ENCODE data around the gene PTPRE. TPM values are rescaled to one million over a fixed set of nuclear protein-coding genes. Genes with fewer than 3 reads are reported as not detected.

PTPRE gene
- total RNA-seq, 1 experiment from 2014 or later, result 3.1 TPM

DNA sequence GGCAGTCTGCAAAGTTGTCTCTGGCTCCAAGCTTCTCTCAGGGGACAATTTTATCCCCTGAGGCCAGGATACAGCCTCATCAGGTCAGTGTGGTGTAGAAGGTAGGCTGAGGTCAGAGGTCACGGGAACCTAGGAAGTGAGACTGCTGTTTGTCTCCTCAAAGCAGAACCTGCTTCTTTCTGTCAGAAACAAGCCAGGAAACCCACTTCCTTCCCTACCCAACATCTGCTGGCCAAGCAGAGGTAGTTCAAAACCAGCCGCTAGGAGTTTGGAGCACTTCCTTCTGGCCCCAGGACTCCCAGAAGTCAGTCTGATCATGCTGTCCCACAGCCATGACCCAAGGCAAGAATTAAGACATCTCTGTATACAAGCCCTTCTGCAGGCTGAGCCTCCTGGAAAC lies 26.3 kb upstream of the PTPRE start:
- Mint-ChIP-seq H3K4me3 (no peak overlapping the region), H3K27ac (no peak overlapping the region), H3K36me3 (no peaks in the 10 kb centered on the region), H3K9me3 (no peaks in the 10 kb centered on the region), H3K27me3 (ENCODE audit: low read depth) (no peaks in the 10 kb centered on the region), H3K4me1 (0 out of 2 replicates have a peak, but pooled peaks cover 4% of the 10 kb centered on the region)
- CTCF ChIA-PET, result no interaction called here
- DNase-seq (ENCODE audit: low spot score) (no peak), ATAC-seq (no peak)
- POLR2A ChIA-PET, result no interaction called here
- TF ChIP-seq ZBTB21 (CRISPR knock-in tag; IDR thresholded peaks at IDR 0.05; ENCODE audit: borderline replicate concordance) (no peak), ZNF416 (CRISPR knock-in tag; IDR thresholded peaks at IDR 0.05) (no peak), FOXJ3 (CRISPR knock-in tag; IDR thresholded peaks at IDR 0.05; ENCODE audit: borderline replicate concordance) (no peak), JUN (CRISPR knock-in tag; IDR thresholded peaks at IDR 0.05) (no peak), KAT7 (CRISPR knock-in tag; IDR thresholded peaks at IDR 0.05; ENCODE audit: borderline replicate concordance) (no peak), EMX1 (CRISPR knock-in tag; IDR thresholded peaks at IDR 0.05) (no peak), ZNF219 (CRISPR knock-in tag; IDR thresholded peaks at IDR 0.05; ENCODE audit: borderline replicate concordance) (no peak), NR1H2 (CRISPR knock-in tag; IDR thresholded peaks at IDR 0.05) (no peak), ZNF317 (CRISPR knock-in tag; IDR thresholded peaks at IDR 0.05; ENCODE audit: borderline replicate concordance, low read depth) (no peak), ZNF423 (CRISPR knock-in tag; IDR thresholded peaks at IDR 0.05) (no peak), CBFB (CRISPR knock-in tag; IDR thresholded peaks at IDR 0.05; ENCODE audit: low read depth) (no peak), GTF2I (CRISPR knock-in tag; conservative IDR thresholded peaks at IDR 0.05) (no peak), ZNF396 (CRISPR knock-in tag; IDR thresholded peaks at IDR 0.05; ENCODE audit: borderline replicate concordance) (no peak), NFATC4 (CRISPR knock-in tag; IDR thresholded peaks at IDR 0.05) (no peak)
- TF ChIP-seq, protein P1, sequence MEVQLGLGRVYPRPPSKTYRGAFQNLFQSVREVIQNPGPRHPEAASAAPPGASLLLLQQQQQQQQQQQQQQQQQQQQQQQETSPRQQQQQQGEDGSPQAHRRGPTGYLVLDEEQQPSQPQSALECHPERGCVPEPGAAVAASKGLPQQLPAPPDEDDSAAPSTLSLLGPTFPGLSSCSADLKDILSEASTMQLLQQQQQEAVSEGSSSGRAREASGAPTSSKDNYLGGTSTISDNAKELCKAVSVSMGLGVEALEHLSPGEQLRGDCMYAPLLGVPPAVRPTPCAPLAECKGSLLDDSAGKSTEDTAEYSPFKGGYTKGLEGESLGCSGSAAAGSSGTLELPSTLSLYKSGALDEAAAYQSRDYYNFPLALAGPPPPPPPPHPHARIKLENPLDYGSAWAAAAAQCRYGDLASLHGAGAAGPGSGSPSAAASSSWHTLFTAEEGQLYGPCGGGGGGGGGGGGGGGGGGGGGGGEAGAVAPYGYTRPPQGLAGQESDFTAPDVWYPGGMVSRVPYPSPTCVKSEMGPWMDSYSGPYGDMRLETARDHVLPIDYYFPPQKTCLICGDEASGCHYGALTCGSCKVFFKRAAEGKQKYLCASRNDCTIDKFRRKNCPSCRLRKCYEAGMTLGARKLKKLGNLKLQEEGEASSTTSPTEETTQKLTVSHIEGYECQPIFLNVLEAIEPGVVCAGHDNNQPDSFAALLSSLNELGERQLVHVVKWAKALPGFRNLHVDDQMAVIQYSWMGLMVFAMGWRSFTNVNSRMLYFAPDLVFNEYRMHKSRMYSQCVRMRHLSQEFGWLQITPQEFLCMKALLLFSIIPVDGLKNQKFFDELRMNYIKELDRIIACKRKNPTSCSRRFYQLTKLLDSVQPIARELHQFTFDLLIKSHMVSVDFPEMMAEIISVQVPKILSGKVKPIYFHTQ (CRISPR knock-in tag; IDR thresholded peaks at IDR 0.05), result no peak
- TF ChIP-seq, protein P2, sequence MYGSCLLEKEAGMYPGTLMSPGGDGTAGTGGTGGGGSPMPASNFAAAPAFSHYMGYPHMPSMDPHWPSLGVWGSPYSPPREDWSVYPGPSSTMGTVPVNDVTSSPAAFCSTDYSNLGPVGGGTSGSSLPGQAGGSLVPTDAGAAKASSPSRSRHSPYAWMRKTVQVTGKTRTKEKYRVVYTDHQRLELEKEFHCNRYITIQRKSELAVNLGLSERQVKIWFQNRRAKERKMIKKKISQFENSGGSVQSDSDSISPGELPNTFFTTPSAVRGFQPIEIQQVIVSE (CRISPR knock-in tag; IDR thresholded peaks at IDR 0.05; ENCODE audit: borderline replicate concordance), result no peak
- TF ChIP-seq, protein P3, sequence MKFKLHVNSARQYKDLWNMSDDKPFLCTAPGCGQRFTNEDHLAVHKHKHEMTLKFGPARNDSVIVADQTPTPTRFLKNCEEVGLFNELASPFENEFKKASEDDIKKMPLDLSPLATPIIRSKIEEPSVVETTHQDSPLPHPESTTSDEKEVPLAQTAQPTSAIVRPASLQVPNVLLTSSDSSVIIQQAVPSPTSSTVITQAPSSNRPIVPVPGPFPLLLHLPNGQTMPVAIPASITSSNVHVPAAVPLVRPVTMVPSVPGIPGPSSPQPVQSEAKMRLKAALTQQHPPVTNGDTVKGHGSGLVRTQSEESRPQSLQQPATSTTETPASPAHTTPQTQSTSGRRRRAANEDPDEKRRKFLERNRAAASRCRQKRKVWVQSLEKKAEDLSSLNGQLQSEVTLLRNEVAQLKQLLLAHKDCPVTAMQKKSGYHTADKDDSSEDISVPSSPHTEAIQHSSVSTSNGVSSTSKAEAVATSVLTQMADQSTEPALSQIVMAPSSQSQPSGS (CRISPR knock-in tag; IDR thresholded peaks at IDR 0.05; ENCODE audit: borderline replicate concordance, low read depth), result no peak
- TF ChIP-seq, protein P4, sequence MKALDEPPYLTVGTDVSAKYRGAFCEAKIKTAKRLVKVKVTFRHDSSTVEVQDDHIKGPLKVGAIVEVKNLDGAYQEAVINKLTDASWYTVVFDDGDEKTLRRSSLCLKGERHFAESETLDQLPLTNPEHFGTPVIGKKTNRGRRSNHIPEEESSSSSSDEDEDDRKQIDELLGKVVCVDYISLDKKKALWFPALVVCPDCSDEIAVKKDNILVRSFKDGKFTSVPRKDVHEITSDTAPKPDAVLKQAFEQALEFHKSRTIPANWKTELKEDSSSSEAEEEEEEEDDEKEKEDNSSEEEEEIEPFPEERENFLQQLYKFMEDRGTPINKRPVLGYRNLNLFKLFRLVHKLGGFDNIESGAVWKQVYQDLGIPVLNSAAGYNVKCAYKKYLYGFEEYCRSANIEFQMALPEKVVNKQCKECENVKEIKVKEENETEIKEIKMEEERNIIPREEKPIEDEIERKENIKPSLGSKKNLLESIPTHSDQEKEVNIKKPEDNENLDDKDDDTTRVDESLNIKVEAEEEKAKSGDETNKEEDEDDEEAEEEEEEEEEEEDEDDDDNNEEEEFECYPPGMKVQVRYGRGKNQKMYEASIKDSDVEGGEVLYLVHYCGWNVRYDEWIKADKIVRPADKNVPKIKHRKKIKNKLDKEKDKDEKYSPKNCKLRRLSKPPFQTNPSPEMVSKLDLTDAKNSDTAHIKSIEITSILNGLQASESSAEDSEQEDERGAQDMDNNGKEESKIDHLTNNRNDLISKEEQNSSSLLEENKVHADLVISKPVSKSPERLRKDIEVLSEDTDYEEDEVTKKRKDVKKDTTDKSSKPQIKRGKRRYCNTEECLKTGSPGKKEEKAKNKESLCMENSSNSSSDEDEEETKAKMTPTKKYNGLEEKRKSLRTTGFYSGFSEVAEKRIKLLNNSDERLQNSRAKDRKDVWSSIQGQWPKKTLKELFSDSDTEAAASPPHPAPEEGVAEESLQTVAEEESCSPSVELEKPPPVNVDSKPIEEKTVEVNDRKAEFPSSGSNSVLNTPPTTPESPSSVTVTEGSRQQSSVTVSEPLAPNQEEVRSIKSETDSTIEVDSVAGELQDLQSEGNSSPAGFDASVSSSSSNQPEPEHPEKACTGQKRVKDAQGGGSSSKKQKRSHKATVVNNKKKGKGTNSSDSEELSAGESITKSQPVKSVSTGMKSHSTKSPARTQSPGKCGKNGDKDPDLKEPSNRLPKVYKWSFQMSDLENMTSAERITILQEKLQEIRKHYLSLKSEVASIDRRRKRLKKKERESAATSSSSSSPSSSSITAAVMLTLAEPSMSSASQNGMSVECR (CRISPR knock-in tag; IDR thresholded peaks at IDR 0.05; ENCODE audit: borderline replicate concordance), result no peak
- TF ChIP-seq, protein P5, sequence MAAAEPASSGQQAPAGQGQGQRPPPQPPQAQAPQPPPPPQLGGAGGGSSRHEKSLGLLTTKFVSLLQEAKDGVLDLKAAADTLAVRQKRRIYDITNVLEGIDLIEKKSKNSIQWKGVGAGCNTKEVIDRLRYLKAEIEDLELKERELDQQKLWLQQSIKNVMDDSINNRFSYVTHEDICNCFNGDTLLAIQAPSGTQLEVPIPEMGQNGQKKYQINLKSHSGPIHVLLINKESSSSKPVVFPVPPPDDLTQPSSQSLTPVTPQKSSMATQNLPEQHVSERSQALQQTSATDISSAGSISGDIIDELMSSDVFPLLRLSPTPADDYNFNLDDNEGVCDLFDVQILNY (CRISPR knock-in tag; IDR thresholded peaks at IDR 0.05), result no peak
- TF ChIP-seq, protein P6, sequence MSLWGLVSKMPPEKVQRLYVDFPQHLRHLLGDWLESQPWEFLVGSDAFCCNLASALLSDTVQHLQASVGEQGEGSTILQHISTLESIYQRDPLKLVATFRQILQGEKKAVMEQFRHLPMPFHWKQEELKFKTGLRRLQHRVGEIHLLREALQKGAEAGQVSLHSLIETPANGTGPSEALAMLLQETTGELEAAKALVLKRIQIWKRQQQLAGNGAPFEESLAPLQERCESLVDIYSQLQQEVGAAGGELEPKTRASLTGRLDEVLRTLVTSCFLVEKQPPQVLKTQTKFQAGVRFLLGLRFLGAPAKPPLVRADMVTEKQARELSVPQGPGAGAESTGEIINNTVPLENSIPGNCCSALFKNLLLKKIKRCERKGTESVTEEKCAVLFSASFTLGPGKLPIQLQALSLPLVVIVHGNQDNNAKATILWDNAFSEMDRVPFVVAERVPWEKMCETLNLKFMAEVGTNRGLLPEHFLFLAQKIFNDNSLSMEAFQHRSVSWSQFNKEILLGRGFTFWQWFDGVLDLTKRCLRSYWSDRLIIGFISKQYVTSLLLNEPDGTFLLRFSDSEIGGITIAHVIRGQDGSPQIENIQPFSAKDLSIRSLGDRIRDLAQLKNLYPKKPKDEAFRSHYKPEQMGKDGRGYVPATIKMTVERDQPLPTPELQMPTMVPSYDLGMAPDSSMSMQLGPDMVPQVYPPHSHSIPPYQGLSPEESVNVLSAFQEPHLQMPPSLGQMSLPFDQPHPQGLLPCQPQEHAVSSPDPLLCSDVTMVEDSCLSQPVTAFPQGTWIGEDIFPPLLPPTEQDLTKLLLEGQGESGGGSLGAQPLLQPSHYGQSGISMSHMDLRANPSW (CRISPR knock-in tag; conservative IDR thresholded peaks at IDR 0.05; ENCODE audit: low read depth), result no peak
